ENCODE results near the gene TMEM132E. TPM values are rescaled to one million over a fixed set of nuclear protein-coding genes. Genes with fewer than 3 reads are reported as not detected.

The TMEM132E gene
- total and polyA plus RNA-seq, 9 donors: 0.08 to 0.40 (median 0.20) TPM; not detected in 2

DNA sequence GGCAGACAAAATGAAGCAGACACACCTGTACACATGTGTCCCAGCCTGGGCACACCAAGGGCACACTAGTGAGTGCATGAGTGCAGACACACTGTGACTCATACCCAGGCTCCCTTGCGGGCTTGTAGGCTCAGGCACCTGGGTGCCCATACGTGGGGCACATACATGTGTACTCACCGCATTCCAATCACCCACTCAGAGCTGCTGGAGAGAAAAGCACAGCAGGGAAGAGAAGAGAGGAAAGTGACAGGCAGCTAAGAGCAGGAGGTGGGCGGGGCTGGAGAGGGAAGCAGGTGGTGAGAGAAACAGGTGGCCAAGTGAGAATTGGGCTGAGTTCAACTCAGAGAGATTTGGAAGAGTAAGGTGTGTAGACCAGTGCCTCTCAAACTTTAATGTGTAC is 54.0 kb downstream of the TMEM132E start:
- Histone ChIP-seq H3K36me3 (no peaks in the 10 kb centered on the region), H3K4me1 (ENCODE audit: insufficient read depth) (no peaks in the 10 kb centered on the region), H3K9me3 (no peaks in the 10 kb centered on the region), H3K27ac (no peak overlapping the region), H3K4me3 (no peak overlapping the region), H3K27me3 (no peaks in the 10 kb centered on the region)
- TF ChIP-seq POLR2A (IDR thresholded peaks at IDR 0.05): no peak
- TF ChIP-seq, protein P1, sequence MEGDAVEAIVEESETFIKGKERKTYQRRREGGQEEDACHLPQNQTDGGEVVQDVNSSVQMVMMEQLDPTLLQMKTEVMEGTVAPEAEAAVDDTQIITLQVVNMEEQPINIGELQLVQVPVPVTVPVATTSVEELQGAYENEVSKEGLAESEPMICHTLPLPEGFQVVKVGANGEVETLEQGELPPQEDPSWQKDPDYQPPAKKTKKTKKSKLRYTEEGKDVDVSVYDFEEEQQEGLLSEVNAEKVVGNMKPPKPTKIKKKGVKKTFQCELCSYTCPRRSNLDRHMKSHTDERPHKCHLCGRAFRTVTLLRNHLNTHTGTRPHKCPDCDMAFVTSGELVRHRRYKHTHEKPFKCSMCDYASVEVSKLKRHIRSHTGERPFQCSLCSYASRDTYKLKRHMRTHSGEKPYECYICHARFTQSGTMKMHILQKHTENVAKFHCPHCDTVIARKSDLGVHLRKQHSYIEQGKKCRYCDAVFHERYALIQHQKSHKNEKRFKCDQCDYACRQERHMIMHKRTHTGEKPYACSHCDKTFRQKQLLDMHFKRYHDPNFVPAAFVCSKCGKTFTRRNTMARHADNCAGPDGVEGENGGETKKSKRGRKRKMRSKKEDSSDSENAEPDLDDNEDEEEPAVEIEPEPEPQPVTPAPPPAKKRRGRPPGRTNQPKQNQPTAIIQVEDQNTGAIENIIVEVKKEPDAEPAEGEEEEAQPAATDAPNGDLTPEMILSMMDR (IDR thresholded peaks at IDR 0.05): no peak
- no peak for TF ChIP-seq EP300 (IDR thresholded peaks at IDR 0.05)
- WGBS, 3 donors: 45 to 63% (median 54%) methylated on average over 4 of the region's 4 CpGs
- intact Hi-C loops (cut with DNase I): loop anchor here in 2 of 4 donors (5.0 to 10.0 kb wide), 2 partner anchors 49 to 209 kb away; no protein-coding TSS in a partner anchor
- no peak for DNase-seq

DNA sequence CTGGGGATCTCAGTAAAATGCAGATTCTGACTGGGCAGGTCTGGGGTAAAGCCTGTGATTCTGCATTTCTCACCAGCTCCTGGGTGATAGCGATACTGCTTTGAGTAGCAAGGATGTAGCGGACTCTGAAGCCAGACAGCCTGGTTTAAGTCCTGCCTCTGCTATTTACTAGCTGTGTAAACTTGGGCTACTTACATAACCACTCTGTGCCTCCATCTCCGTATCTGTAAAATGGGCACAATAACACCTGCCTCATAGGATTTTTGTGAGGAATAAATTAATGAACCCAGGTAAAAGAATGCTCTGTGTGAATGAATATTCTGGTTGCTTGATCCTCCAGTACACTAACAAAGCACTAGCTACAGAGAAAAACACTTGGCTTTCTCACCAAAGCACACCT is 54.4 kb downstream of the TMEM132E start:
- 90 to 95% (median 93%) methylated on average over 3 of the region's 3 CpGs for WGBS, 3 donors
- intact Hi-C loops (cut with DNase I): loop anchor here in 2 of 4 donors (5.0 to 10.0 kb wide), 2 partner anchors 49 to 209 kb away; no protein-coding TSS in a partner anchor
- H3K27me3 ChIP-seq: no peaks in the 10 kb centered on the region

DNA sequence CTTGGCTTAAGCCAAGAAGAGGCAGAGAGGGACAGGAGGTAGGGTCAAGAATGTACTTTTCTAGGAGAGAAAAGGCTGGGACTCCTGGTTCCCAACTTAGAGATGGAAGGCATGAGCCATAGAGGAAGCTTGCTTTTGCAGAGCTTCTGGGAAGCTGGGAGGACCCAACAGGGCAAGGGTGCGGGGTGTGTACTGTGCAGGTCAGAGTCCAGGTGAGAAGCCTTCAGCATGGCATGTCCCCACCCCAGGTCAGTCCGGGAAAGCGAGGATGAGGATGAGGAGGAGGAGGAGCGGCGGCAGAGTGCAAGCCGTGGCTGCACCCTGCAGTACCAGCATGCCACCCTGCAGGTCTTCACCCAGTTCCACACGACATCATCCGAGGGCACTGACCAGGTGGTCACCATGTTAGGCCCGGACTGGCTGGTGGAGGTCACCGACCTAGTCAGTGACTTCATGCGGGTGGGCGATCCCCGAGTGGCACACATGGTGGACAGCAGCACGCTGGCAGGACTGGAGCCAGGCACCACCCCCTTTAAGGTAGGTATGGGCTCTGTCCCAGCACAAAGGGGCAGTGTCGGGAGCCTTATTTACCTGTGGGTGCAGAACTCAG is 55.3 kb downstream of the TMEM132E start:
- H3K9me3 ChIP-seq: no peaks in the 10 kb centered on the region
- H3K27me3 ChIP-seq: no peaks in the 10 kb centered on the region
- 80 to 90% (median 87%) methylated on average over 14 to 15 of the region's 15 CpGs for WGBS, 3 donors
- no peaks in the 10 kb centered on the region for H3K36me3 ChIP-seq
- H3K4me3 ChIP-seq: no peak overlapping the region
- no peak overlapping the region for H3K27ac ChIP-seq
- no peak for DNase-seq
- TF ChIP-seq, protein P1 (IDR thresholded peaks at IDR 0.05): no peak
- no peak for TF ChIP-seq POLR2A (IDR thresholded peaks at IDR 0.05)
- TF ChIP-seq EP300 (IDR thresholded peaks at IDR 0.05): no peak
- no peaks in the 10 kb centered on the region for H3K4me1 ChIP-seq (ENCODE audit: insufficient read depth)
- intact Hi-C loops (cut with DNase I): loop anchor here in 3 of 4 donors (5.0 to 10.0 kb wide), 3 partner anchors 48 to 212 kb away; no protein-coding TSS in a partner anchor

More for the DNA sequence above, 54.4 kb downstream of the TMEM132E start:
- H3K27ac ChIP-seq: no peak overlapping the region
- DNase-seq: no peak
- no peaks in the 10 kb centered on the region for H3K9me3 ChIP-seq
- H3K4me1 ChIP-seq (ENCODE audit: insufficient read depth): no peaks in the 10 kb centered on the region
- TF ChIP-seq EP300 (IDR thresholded peaks at IDR 0.05) (no peak), POLR2A (IDR thresholded peaks at IDR 0.05) (no peak)
- TF ChIP-seq, protein P1 (IDR thresholded peaks at IDR 0.05): no peak
- no peak overlapping the region for H3K4me3 ChIP-seq
- H3K36me3 ChIP-seq: no peaks in the 10 kb centered on the region

DNA sequence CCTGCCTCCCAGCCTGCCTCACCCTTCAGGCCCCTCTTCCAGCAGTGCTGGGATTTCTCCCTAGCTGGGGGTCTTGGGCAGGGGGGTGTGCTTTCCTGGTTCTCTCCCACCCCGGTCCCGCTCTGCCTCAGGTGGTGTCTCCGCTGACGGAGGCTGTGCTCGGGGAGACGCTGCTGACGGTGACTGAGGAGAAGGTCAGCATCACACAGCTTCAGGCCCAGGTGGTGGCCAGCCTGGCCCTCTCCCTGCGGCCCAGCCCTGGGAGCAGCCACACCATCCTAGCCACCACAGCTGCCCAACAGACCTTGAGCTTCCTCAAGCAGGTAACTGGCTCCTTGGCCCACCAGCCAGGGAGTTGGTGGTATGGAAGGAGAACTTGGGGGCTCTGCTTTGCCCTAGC is 56.5 kb downstream of the TMEM132E start:
- Histone ChIP-seq H3K4me1 (ENCODE audit: insufficient read depth) (no peaks in the 10 kb centered on the region), H3K9me3 (no peaks in the 10 kb centered on the region), H3K36me3 (no peaks in the 10 kb centered on the region), H3K4me3 (no peak overlapping the region), H3K27me3 (no peaks in the 10 kb centered on the region), H3K27ac (no peak overlapping the region)
- no peak for TF ChIP-seq EP300 (IDR thresholded peaks at IDR 0.05)
- TF ChIP-seq, protein P1 (IDR thresholded peaks at IDR 0.05): no peak
- TF ChIP-seq POLR2A (IDR thresholded peaks at IDR 0.05): no peak
- 89 to 94% (median 92%) methylated on average over 8 of the region's 8 CpGs for WGBS, 3 donors
- intact Hi-C loops (cut with DNase I): loop anchor here in 3 of 4 donors (5.0 to 10.0 kb wide), 2 partner anchors 211 to 214 kb away; no protein-coding TSS in a partner anchor
- no peak for DNase-seq
